Muscle of back (tissue), 11 donors: ENCODE results near the gene CCDC69. TPM values are rescaled to one million over a fixed set of nuclear protein-coding genes. Genes with fewer than 3 reads are reported as not detected.
"Not testable (repeated sequence)": the region's sequence is repeated elsewhere in the genome, so short reads cannot be mapped to it uniquely, and the experiment has no call there.

Experiments used
- DNase-seq, 3 donors: peaks; one replicate each; pipeline versions ENCODE4 v3.0.0 to v3.0.0-alpha.2; 2013
- polyA plus RNA-seq, 10 donors: library from polyadenylated mRNA; unstranded; fragments of 120-200 nt; gene quantifications; one replicate each; pipeline ENCODE4 v1.2.1, GENCODE V29; 2013; ENCODE audit not compliant: insufficient read length in 10 of 10

Gene CCDC69
- polyA plus RNA-seq, 10 donors = 30.9 to 101 (median 75.1) TPM

GRCh38 chr5:151250346-151251000 is 26.6 kb upstream of the CCDC69 start:
- DNase-seq = no peak

DNA sequence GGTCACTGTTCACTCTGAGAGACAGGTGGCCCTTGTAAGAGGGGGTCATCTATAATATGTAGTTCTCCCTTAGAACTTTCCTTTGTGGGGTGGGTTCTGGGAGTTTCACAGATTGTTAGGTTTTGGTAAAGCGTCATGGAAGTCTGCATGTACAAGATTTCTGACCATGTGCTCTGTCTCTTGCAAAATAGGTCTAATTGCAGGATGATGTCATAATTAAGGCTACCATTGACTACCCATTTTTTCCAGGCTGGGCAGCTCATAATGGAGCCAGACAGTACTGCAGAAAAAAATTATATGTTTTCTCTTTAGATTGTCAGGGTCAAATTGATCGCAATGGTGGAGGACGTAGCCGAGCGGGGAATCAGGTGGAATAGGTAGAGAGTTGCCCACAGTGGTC is 25.4 kb upstream of the CCDC69 start:
- DNase-seq = no peak

DNA sequence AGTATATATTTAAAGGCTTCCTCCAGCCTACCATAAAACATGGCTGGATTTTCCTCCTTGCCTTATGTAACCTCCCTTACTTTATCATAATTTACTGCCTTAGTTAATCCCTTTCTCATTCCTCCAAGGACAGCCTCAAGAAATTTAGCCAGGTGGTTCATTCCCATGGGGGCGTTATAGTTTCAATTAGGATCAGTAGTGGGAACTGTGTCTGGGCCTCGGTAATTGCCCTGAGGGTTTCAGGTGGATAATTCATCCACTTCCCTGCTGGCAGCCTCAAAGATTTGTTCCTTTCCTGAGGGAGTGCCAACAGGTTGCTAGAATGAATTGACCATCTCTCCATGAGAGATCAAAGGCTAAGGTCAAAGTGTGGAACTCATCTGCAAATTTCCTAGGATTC is 24.8 kb upstream of the CCDC69 start:
- DNase-seq = no peak

DNA sequence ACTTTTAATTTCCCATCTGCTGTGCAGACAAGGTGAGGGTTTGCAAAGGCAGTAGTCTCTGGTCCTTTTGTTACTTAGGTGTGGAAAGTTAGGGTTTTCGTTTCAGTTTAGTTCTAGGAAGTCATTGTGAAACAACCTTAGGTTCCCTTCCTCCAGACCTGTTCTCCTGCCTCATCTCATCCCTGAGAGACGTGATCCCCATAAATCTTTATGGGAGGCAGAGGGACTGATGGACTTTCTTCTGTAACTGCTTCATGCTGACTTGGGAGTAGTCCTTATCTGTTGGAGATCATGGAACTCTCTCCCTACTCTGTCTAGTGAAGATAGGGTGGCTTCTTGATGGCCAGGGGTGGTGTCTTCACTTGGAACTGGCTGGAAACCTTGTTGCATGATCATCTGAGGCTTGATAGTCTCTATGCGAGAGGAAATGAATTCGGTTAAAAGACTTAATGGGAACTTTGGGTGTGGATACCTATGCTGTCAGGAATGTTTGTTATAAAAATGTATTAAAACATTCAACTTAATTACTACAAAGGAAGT is 21.9 kb upstream of the CCDC69 start:
- DNase-seq = no peak

GRCh38 chr5:151244206-151244605 is 20.3 kb upstream of the CCDC69 start:
- DNase-seq = no peak

DNA sequence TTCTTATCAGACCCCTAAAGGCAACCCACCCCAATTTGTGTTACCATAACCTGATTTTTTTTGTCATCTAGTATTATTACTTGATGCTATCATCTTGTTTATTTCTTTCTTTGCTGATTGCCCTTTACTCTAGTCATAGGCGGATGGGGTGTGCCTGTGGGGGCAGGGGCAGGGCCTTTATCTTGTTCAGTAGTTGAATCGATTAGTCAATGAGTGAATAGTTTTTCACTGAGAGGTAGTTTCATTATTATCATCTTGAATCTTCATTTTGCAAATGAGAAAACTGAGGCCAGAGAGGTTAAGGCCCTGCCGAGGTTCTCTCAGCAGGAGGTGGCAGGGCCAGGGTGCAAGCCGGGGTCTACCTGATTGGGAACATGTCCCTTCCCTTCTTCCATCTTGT is 19.7 kb upstream of the CCDC69 start:
- DNase-seq = no peak

DNA sequence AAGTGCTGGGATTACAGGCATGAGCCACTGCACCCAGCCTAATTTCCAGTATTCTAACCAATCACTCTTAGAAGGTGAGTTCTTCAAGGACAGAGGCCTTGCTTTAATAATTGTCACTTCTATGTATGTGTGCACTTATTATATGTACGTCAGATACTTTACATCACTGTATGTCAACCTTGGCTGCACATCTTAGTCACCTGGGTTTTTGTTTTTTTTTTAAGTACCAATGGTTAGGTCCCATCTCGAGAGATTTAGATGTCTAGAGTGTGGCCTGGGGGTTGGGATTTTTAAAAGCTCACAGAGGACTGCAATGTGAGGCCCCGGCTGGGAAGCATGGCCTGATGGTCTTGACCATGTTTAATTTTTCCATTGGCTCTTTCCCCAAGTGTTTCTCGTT is 19.2 kb upstream of the CCDC69 start:
- no peak for DNase-seq

GRCh38 chr5:151240924-151241635 is 17.2 kb upstream of the CCDC69 start:
- no peak for DNase-seq

GRCh38 chr5:151240268-151240835 is 16.5 kb upstream of the CCDC69 start:
- DNase-seq = not testable (repeated sequence)

DNA sequence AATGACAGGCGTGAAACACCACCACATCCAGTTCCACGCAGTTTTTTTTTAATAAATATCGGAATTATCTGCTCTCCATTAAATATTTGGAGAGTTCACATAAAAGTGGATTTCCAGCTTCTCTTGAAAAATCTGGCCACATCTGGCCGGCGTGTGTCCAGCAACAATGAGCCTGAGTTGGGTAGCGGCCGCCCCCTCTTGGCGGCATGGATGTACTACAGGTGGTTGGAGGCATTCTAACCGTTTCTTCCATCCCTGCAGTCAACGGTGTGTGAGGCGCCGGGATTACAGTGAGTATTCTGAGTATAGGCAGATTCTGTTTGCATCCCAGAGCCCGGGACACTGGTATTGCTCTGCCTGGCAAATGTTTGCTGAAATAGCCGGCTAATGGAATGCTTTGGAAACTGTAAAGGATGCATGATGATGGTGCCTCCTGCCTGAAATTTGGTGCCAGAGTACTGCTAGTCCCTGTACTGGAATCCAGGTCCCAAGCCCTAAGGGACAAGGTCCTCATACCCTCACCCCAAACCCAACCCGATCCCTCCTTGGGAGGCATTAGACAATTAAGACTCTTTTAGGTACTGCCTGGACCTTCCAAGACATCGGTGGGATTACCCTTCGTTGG is 15.5 kb upstream of the CCDC69 start:
- DNase-seq = peak; percentile 70 to 85 (median 72)

GRCh38 chr5:151238303-151238741 is 14.4 kb upstream of the CCDC69 start:
- DNase-seq = peak; percentile 47 to 61 (median 52)

GRCh38 chr5:151237685-151238084 is 13.8 kb upstream of the CCDC69 start:
- DNase-seq = no peak

- no peak for DNase-seq
Measured at GRCh38 chr5:151236888-151237287, 13.0 kb upstream of the CCDC69 start.

GRCh38 chr5:151235239-151235571 is 11.3 kb upstream of the CCDC69 start:
- DNase-seq = not testable (repeated sequence)

- peak; percentile 29 to 75 (median 59) for DNase-seq
Measured at GRCh38 chr5:151234476-151235238, 10.8 kb upstream of the CCDC69 start.

- DNase-seq = no peak
Measured at GRCh38 chr5:151233616-151234085, 9.8 kb upstream of the CCDC69 start.

DNA sequence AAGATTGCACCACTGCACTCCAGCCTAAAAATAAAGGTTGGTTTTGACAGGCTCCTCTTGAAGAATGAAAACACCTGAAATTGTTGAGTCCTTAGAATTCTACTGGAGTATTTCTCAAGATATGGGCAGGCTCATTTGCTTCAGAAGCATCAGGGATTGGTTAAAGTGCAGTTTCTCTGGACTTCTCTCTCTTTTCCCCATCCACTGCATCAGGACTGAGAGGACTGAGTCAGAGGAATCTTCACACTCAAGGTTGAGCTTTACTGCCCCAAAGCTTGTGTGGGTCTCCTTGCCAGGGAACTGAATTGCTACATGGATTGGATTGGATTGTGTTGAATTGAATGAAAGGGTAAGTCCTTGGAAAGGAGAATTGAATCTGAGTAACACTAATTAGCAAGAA is 7.5 kb upstream of the CCDC69 start:
- no peak for DNase-seq

- DNase-seq = no peak
Measured at GRCh38 chr5:151230048-151230680, 6.3 kb upstream of the CCDC69 start.

- no peak for DNase-seq
Measured at GRCh38 chr5:151228986-151229385, 5.1 kb upstream of the CCDC69 start.

DNA sequence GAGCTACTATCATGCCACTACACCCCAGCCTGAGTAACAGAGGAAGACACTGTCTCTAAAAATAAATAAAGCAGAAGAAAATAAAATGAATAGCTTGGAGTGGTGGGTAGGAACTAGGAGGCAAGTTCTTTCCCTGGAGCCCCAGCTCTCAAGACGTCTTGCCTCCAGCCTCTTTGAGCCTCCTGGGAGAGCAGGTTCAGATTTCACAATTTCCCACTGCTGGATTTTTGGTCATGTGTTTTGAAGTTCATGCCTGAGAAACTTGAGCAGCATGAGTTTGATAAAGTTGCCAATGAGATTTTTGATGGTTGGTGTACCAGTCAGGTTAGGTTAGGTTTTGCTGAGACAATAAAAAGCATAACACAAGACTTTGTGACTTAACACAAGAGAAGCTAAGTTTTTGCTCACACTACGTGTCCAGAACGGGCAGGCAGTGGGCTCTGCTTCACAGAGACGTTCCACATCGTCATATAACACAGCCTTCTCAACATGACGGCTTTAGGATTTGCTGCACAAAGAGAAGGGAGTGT is 4.1 kb upstream of the CCDC69 start:
- no peak for DNase-seq

DNA sequence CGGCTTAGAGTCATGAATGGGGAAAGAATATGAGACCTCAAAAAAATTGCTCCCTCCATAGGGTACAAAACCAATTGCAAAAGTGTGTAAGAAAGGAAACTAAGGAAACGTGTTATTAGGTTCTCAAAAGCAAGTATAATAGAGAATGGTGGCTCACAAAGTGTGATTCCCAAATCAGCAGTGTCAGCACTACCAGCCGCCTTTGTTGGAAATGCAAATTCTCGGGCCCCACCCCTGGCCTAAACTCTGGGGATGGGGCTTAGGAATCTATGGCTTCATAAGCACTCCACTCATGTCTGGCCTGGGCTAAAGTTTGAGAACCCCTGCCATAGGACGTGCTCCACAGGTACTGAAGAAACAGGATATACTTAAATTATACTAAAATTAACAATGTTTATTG is 1.6 kb upstream of the CCDC69 start:
- DNase-seq = no peak
